ENCODE measurements around the gene PIR.

PIR gene

GRCh38 chrX:15434205-15434604 is 58.9 kb downstream of the PIR start:
- no peak for DNase-seq (ENCODE audit: low read depth, low spot score)
- no peak overlapping the region for H3K4me3 ChIP-seq (ENCODE audit: low read length)

- no peak overlapping the region for H3K4me3 ChIP-seq (ENCODE audit: low read length)
- DNase-seq (ENCODE audit: low read depth, low spot score), result no peak
Measured at GRCh38 chrX:15430584-15430983, 62.5 kb downstream of the PIR start.

- no peak for DNase-seq (ENCODE audit: low read depth, low spot score)
- H3K4me3 ChIP-seq (ENCODE audit: low read length), result no peak overlapping the region
Measured at GRCh38 chrX:15430076-15430475, 63.1 kb downstream of the PIR start.

- no peak for DNase-seq (ENCODE audit: low read depth, low spot score)
Measured at GRCh38 chrX:15425024-15425423, 68.1 kb downstream of the PIR start.

GRCh38 chrX:15418707-15419181 is 74.4 kb downstream of the PIR start:
- no peak for DNase-seq (ENCODE audit: low read depth, low spot score)
- H3K4me3 ChIP-seq (ENCODE audit: low read length), result no peak overlapping the region

More at GRCh38 chrX:15425024-15425423, 68.1 kb downstream of the PIR start:
- H3K4me3 ChIP-seq (ENCODE audit: low read length), result no peak overlapping the region

GRCh38 chrX:15418041-15418706 is 75.0 kb downstream of the PIR start:
- H3K4me3 ChIP-seq (ENCODE audit: low read length), result no peak overlapping the region
- DNase-seq (ENCODE audit: low read depth, low spot score), result no peak

- DNase-seq (ENCODE audit: low read depth, low spot score), result no peak
- H3K4me3 ChIP-seq (ENCODE audit: low read length), result no peak overlapping the region
Measured at GRCh38 chrX:15416133-15416993, 76.8 kb downstream of the PIR start.

GRCh38 chrX:15413101-15413500 is 80.0 kb downstream of the PIR start:
- no peak overlapping the region for H3K4me3 ChIP-seq (ENCODE audit: low read length)
- no peak for DNase-seq (ENCODE audit: low read depth, low spot score)

GRCh38 chrX:15410947-15411346 is 82.2 kb downstream of the PIR start:
- DNase-seq (ENCODE audit: low read depth, low spot score), result no peak
- no peak overlapping the region for H3K4me3 ChIP-seq (ENCODE audit: low read length)

GRCh38 chrX:15410430-15410829 is 82.7 kb downstream of the PIR start:
- no peak overlapping the region for H3K4me3 ChIP-seq (ENCODE audit: low read length)
- no peak for DNase-seq (ENCODE audit: low read depth, low spot score)

- no peak for DNase-seq (ENCODE audit: low read depth, low spot score)
Measured at GRCh38 chrX:15405846-15406245, 87.3 kb downstream of the PIR start.

GRCh38 chrX:15404401-15405096 is 88.6 kb downstream of the PIR start:
- no peak overlapping the region for H3K4me3 ChIP-seq (ENCODE audit: low read length)
- DNase-seq (ENCODE audit: low read depth, low spot score), result peak; percentile 28

More at GRCh38 chrX:15405846-15406245, 87.3 kb downstream of the PIR start:
- no peak overlapping the region for H3K4me3 ChIP-seq (ENCODE audit: low read length)

- no peak overlapping the region for H3K4me3 ChIP-seq (ENCODE audit: low read length)
- DNase-seq (ENCODE audit: low read depth, low spot score), result no peak
Measured at GRCh38 chrX:15401378-15401777, 91.8 kb downstream of the PIR start.

GRCh38 chrX:15399962-15400391 is 93.2 kb downstream of the PIR start:
- no peak for DNase-seq (ENCODE audit: low read depth, low spot score)
- H3K4me3 ChIP-seq (ENCODE audit: low read length), result no peak overlapping the region

- DNase-seq (ENCODE audit: low read depth, low spot score), result no peak
- H3K4me3 ChIP-seq (ENCODE audit: low read length), result no peak overlapping the region
Measured at GRCh38 chrX:15398874-15399273, 94.3 kb downstream of the PIR start.

- no peak overlapping the region for H3K4me3 ChIP-seq (ENCODE audit: low read length)
- DNase-seq (ENCODE audit: low read depth, low spot score), result no peak
Measured at GRCh38 chrX:15395789-15396188, 97.3 kb downstream of the PIR start.

GRCh38 chrX:15391850-15392249 is 101.3 kb downstream of the PIR start:
- H3K4me3 ChIP-seq (ENCODE audit: low read length), result no peak overlapping the region
- no peak for DNase-seq (ENCODE audit: low read depth, low spot score)

- DNase-seq (ENCODE audit: low read depth, low spot score), result no peak
- no peak within 1 kb of the TSS for H3K4me3 ChIP-seq (ENCODE audit: low read length)
Measured at GRCh38 chrX:15384304-15384703, 108.8 kb downstream of the PIR start, which contains the start of gene VEGFD. VEGFD (minus strand) TSS chrX:15384413; CDS start chrX:15383946, 467 bp downstream.

GRCh38 chrX:15382813-15383212 is 110.3 kb downstream of the PIR start:
- H3K4me3 ChIP-seq (ENCODE audit: low read length), result no peak overlapping the region
- DNase-seq (ENCODE audit: low read depth, low spot score), result no peak

GRCh38 chrX:15376956-15377355 is 116.2 kb downstream of the PIR start:
- DNase-seq (ENCODE audit: low read depth, low spot score), result no peak
- H3K4me3 ChIP-seq (ENCODE audit: low read length), result no peak overlapping the region
